HG03460 (cell line): ENCODE results near the gene SH3RF3.
A peak's percentile ranks its signal among the peaks of the same experiment; 100 is the strongest.

Experiments used
- ATAC-seq: cut with Tn5 transposase; IDR thresholded peaks from one replicate; pipeline ENCODE4 v1.9.1; 2021; ENCODE audit not compliant: unreplicated experiment

SH3RF3 gene

DNA sequence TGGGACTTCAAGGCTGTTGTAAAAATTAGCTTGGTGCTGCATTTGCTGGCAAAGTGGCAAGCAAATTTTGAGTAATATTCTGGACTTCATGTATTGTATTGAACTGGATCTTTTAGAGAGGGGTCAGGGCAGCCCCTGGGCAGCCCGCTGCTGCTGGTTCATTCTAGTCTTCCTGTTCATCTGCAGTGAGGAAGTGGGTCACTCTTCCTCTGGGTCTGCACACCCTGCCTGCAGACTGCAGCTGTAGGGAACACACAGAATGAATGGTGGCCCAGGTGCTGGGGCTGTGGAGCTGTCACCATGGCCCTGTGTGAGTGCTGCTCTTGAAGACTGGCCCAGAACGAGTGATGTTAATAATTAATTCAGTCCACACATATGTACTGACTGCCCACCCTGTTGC, 9.4 kb downstream of the SH3RF3 start:
- ATAC-seq: no peak

- no peak for ATAC-seq
These were observed 10.0 kb downstream of the SH3RF3 start for GRCh38 chr2:109139002-109139401.

DNA sequence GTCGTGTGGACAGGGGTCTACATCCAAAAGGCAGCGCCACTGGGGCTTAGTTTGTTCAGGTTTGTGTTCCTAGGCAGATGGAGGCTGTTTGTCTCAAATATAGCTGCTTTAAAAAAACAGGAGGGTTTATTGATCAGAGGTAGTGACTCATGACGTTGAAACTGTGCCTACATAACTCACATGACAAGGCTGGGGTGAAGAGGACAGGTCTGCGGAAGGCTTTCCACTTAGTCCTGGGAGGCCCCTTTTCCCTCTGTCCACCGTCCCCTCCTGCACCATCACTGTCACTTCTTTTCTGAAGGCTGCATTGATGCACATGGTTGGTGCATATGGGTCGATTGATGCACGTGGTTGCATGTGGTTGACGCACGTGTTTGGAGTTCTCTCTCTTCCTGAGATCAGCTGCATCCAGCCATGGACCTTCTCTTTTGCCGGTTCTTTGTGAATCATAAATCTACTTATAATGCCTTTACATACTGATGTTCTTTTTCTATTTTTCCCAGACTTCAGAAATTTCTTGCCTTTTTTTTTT, 10.9 kb downstream of the SH3RF3 start:
- no peak for ATAC-seq

- no peak for ATAC-seq
These were observed 12.1 kb downstream of the SH3RF3 start for GRCh38 chr2:109141006-109141600.

DNA sequence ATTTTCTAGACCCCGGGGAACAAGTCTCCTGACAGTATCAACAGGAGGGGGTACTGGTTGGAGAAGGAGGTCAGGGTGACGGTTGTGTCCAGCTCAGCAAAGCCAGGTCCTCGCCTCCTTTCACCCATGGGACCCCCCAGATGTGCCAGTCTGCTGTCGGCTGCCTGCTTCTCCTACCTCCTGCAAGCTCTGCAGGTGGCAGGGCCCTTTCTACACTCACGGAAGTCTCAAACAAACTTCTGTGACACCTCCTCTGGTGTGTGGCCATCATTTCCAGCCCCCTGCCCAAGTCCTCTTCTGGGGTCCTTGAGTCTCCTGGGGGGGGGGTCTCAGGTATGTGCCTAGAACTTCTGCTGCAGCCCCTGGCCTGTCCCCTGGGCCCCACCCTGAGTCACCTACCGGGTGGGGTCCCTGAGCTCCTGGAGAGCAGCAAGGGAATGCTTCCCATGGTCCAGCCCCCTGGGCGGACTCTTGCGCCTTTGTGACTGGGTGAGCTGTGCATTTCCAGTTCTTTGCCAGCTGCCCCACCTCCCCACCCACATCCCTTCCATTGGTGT, 12.8 kb downstream of the SH3RF3 start:
- ATAC-seq: no peak

DNA sequence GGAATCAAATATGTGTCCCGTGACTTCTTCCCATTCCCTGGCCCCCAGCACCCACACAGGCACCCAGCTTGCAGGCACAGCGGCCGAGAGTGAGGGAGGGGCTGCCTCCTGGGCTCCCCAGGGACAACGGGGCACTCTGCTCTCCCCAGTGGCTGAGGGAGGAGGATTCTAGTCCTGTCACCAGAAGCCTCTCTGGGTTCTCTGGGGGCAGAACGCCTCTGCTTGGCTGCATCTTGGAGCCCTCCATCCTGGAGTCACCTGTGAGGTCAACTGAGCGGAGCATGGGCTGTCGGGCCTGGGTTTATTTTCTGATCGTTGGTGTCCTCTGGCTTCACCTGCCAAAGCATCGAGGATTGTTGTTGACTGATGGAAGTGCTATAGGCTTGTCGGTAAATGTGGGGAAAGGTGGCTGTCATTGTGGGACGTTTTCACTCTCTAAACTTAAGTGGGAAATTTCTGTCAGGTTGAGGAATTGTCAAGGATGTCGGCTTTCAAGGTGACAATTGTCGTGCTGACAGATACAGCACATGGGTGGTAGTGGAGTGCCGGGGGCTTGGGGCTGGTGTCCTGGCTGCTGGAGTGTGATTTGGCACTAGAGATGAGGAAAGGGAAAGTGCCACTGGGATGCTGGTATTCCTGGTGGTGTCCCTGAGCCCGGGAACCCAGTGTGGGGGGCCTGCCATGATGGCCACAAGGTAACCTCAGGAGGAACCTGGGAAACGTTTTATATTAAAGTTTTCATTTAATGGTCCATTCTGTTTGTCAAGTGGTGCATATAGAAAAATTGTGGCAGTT, 13.6 kb downstream of the SH3RF3 start:
- no peak for ATAC-seq

- peak; percentile 85 for ATAC-seq
These were observed 14.5 kb downstream of the SH3RF3 start for GRCh38 chr2:109143214-109144187.

GRCh38 chr2:109144271-109144670, 15.3 kb downstream of the SH3RF3 start:
- peak; percentile 45 for ATAC-seq

GRCh38 chr2:109144721-109145120, 15.7 kb downstream of the SH3RF3 start:
- no peak for ATAC-seq

DNA sequence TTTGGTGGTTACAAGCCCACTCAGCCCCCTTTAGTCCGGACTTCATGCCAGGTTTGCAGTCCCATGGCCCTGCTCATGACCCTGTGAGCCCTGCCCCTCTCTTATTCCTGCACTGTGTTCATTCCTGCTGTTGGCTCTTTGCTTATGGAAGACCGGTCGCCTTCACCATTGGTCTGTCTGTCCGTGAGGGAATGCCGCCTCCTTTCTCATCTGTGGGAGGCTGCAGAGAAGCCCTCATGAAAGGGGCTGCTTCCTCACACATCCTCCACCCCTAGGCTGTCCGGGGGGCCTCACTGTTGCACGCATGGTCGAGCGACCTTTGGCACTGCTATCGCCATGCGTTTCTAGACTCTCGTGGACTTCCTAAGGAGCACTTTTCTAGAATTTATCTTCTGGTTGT, 16.3 kb downstream of the SH3RF3 start:
- ATAC-seq: no peak

DNA sequence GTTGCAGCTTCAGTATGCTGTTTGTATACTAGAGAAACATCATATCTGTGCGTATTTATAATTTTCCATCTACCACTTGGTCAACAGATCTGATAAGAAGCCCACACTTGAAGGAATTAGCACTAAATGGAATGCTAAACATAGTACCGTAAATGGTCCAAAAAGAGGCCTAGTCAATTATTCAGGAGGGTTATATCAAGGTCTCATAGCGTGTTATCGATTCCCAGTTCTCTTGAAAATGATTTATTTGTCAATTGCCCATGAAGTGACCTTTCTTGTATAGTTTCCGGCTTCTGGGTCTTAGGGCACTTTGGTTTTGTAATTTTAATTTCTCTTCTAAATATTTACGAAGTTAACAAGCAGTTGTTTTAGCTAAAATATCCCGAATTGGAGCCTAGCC, 18.4 kb downstream of the SH3RF3 start:
- no peak for ATAC-seq

DNA sequence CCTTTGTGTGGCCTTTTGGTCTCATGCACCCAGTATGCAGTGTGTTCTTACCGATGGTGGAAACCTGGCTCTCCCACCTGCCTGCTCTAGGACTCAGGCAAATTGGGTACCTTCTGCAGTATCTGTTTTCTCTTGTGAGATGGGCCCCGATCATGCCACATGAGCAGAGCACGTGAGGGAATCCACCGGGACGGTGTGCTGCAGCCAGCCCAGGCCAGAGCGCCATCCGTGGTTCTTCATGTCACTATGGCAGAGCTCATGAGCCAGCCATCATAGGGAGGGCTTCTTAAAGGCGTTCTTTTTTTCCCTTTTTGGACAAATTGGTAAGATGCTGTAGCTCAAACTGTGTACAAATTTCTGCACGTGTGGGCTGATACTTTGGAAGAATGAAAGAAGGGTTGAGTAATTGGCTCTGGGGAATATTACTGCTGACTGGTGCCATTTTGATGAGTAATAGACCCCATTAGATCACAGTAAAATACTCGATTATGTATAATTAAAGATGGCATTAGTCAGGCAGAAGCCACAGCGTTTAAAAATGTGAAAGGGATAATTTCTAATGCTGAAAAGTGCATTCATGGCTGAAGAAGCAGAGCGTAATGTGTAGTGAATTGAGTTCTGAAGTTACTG, 19.2 kb downstream of the SH3RF3 start:
- ATAC-seq: no peak

DNA sequence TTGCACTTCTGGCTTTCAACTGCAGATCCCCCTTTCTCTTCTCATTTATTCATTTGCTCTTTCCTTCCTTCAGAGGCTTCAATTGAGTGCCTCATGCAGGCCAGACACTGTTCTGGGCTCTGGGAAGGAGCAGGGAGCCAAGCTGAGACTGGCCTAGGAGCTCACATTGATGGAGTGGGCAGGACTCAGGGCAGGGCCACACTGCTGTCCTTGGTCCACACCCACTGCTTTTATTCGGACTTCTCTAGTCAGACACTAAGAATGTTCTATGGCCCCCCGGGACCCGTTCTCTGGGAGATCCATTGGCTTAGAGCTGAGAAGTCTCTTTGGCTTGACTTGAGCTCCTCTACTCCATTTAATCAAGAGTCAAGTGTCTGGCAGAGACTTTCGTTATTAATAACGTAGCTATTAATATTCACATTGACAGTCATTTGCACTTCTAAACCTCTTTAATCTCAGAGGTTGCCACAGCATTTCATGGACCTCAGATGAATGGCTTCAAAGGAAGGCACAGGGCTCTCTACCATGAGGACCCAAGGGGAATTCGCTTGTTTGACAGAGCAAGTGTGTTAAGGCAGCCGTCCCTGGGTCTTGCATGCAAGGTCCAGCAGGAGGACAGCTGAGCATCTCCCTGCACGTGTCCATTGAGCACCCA, 20.1 kb downstream of the SH3RF3 start:
- ATAC-seq: no peak

DNA sequence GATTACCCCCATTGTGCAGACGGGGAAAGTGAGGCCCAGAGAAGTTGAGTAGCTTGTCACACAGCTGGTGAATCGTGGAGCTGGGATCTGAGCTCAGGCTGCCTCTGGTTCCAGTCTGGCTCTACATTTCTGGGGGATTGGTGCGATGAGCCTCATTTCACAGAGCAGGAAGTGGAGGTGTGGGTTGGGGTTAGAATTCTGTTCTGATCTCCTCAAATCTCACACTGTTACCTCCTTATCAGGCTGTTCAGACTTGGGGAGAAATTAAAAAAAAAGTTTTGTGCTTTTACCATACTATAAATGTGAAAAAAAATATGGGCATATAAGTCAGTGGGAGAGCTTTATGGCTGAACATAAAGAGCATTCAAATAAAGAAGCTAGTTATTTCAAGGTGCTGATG, 21.6 kb downstream of the SH3RF3 start:
- no peak for ATAC-seq

DNA sequence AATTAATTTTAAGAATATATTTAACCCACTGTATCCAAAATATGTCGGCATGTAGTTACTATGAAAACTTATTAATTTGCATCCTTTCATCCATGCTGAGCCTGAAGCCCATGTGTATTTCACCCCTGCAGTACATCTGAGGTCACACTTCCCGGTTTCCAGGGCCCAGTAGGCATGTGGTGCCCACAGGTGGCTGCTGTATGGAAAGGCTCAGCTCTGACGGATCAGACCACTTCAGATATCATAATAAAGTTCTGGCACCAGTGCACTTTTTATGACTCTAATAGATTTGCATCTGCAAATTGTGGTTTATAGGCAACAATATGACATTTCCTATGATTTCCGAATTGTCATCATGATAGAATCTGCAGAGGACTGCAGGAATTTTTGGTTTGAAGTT, 22.5 kb downstream of the SH3RF3 start:
- no peak for ATAC-seq

GRCh38 chr2:109153005-109153784, 24.2 kb downstream of the SH3RF3 start:
- no peak for ATAC-seq

DNA sequence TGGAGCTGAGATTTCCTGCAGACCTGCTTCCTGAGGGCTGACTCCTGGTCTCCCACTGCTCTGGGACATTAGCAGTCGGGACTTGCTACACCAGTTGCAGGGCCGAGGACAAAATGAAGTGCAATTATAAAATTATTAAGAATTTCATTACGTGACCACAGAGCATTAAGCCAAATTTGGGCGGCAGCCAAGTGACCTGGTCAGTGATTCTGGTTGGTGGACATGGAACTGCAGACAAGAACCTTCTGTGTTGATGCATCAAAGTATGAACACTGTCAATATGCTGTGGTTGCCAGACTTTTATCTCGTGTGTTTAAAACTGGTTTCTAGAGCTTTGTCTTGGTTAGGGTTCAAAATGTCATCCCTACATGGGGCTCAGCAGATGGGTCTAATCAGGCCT, 24.8 kb downstream of the SH3RF3 start:
- no peak for ATAC-seq

DNA sequence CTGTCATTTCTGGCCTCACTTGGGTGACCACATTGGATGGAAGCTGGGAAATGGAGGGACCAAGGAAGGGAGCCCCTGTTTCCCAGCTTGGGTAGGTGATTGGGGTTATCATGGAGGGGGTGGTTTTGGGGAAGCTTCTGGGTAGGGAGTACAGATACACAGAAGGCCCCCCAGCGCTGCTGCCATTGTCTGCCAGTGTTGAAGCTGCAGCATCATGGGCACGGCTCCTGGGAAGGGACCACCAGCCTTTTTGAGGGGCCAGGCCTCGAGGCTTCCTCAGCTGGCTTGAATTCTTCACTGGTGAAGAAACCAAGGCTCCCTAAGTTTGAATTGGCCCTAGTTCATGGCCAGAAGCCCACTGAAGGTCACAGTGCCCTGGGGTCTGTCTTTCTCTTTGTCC, 25.2 kb downstream of the SH3RF3 start:
- no peak for ATAC-seq
